Sigmoid colon (tissue), 7 donors: Measurements from ENCODE around the gene IGSF9. TPM values are rescaled to one million over a fixed set of nuclear protein-coding genes. Genes with fewer than 3 reads are reported as not detected.
A peak's percentile ranks its signal among the peaks of the same experiment; 100 is the strongest.

ENCODE experiments used
- DNase-seq: peaks from one replicate; pipeline ENCODE4 v3.0.0-alpha.2; 2019
- H3K27ac ChIP-seq, 4 donors: fragments of 200-600 bp; sonication (generic); one replicate each; pipeline ENCODE4 v1.5.1; 2016 to 2019; ENCODE audit warnings: mild to moderate bottlenecking in 1 of 4
- H3K27me3 ChIP-seq, 3 donors: fragments of 200-600 bp; sonication (generic); one replicate each; pipeline ENCODE4 v1.5.1; 2019; ENCODE audit warnings: mild to moderate bottlenecking in 1 of 3
- H3K36me3 ChIP-seq, 4 donors: fragments of 200-600 bp; sonication (generic); one replicate each; pipeline ENCODE4 v1.5.1; 2016 to 2019
- H3K4me1 ChIP-seq, 4 donors: fragments of 200-600 bp; sonication (generic); one replicate each; pipeline ENCODE4 v1.5.1; 2017 to 2019
- H3K4me3 ChIP-seq, 4 donors: fragments of 200-600 bp; sonication (generic); one replicate each; pipeline ENCODE4 v1.5.1; 2017 to 2019; ENCODE audit warnings: mild to moderate bottlenecking in 2 of 4, moderate library complexity in 1 of 4
- H3K9me3 ChIP-seq, 4 donors: fragments of 200-600 bp in 3 of 4; sonication (generic) in 3 of 4; one replicate each; pipeline versions ENCODE4 v1.5.1 to v1.6.1; 2013 to 2019
- EP300 ChIP-seq, 4 donors: sonication (generic); formaldehyde crosslinking; IDR thresholded peaks; one replicate each; pipeline ENCODE4 v1.6.1; 2017; ENCODE audit warnings: antibody characterized with exemption in 4 of 4
- POLR2A ChIP-seq, 2 donors: fragments of 450-650 bp; IDR thresholded peaks; one replicate each; pipeline ENCODE4 v1.6.1; 2016; ENCODE audit warnings: antibody characterized with exemption in 2 of 2, mild to moderate bottlenecking in 2 of 2, moderate library complexity in 2 of 2
- POLR2AphosphoS5 ChIP-seq, 4 donors: sonication (generic); formaldehyde crosslinking; IDR thresholded peaks; one replicate each; pipeline ENCODE4 v1.6.1; 2017; ENCODE audit warnings: antibody characterized with exemption in 4 of 4
- WGBS, 2 donors: extraction: QIAGEN DNeasy Blood & Tissue Kit; methylation state at CpG; one replicate each; pipeline ENCODE4 v1.1.7; 2013; 5-methylcytosine and 5-hydroxymethylcytosine counted together
- intact Hi-C: fragments of 100-400 bp; cut with DNase I; formaldehyde crosslinking; loops from one replicate; pipeline ENCODE4 v1.15.1; 2023
- polyA plus RNA-seq, 3 donors: library from polyadenylated mRNA; stranded (reverse); fragments of 200-250 nt; gene quantifications; one replicate each; pipeline ENCODE4 v1.2.3, GENCODE V29; 2013
- total RNA-seq, 4 donors: library from RNA; depleted of rRNA; stranded (reverse); fragments of >200 nt; gene quantifications; one replicate each; pipeline ENCODE4 v1.1.0, GENCODE V29; 2016
- TF ChIP-seq, protein P1 (sequence below), 4 experiments: fragments of 450-650 bp in 3 of 4; fragments of 200-600 bp in 1 of 4; IDR thresholded peaks; one replicate each; pipeline ENCODE4 v1.5.1; 2016 to 2019; ENCODE audit warnings: antibody characterized with exemption in 4 of 4, mild to moderate bottlenecking in 3 of 4, moderate library complexity in 2 of 4
- donor health status: healthy with polysubstance abuse.
- donor health status: Bipolar disorder and iron deficiency.
- donor health status: healthy.

The IGSF9 gene
- total and polyA plus RNA-seq, 7 donors: under 0.01 to 16.3 (median 9.2) TPM; not detected in 3

DNA sequence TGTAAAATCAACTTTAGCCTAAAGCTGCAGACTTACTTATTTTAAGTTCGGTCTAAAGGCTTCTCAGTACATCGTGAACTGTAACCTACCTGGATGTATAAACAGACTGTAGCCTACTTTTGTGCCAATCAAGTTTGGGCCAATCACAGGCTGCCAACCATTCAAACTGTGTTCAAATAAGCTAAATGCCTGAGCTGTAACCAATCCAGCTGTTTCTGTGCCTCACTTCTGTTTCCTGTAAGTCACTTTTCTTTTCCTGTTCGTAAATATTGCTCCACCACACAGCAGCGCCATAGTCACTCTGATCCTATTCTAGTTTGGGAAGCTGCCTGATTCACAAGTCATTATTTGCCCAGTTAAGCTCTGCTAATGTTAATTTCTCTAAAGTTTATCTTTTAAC is 46.1 kb upstream of the IGSF9 start:
- H3K27ac ChIP-seq: no peak overlapping the region
- peaks cover 0 to 28% (median 12%) of the 10 kb centered on the region in 4 donors for H3K4me1 ChIP-seq
- TF ChIP-seq, protein P1, sequence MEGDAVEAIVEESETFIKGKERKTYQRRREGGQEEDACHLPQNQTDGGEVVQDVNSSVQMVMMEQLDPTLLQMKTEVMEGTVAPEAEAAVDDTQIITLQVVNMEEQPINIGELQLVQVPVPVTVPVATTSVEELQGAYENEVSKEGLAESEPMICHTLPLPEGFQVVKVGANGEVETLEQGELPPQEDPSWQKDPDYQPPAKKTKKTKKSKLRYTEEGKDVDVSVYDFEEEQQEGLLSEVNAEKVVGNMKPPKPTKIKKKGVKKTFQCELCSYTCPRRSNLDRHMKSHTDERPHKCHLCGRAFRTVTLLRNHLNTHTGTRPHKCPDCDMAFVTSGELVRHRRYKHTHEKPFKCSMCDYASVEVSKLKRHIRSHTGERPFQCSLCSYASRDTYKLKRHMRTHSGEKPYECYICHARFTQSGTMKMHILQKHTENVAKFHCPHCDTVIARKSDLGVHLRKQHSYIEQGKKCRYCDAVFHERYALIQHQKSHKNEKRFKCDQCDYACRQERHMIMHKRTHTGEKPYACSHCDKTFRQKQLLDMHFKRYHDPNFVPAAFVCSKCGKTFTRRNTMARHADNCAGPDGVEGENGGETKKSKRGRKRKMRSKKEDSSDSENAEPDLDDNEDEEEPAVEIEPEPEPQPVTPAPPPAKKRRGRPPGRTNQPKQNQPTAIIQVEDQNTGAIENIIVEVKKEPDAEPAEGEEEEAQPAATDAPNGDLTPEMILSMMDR (IDR thresholded peaks at IDR 0.05): no peak
- no peak for TF ChIP-seq EP300 (IDR thresholded peaks at IDR 0.05)
- no peak for TF ChIP-seq POLR2AphosphoS5 (IDR thresholded peaks at IDR 0.05)
- H3K9me3 ChIP-seq: no peaks in the 10 kb centered on the region
- no peaks in the 10 kb centered on the region for H3K27me3 ChIP-seq
- no peak for DNase-seq
- H3K4me3 ChIP-seq: no peak overlapping the region
- intact Hi-C loops: no loop called here
- 36 to 56% methylated on average over 4 of the region's 4 CpGs for WGBS, 2 donors
- H3K36me3 ChIP-seq: no peaks in the 10 kb centered on the region

- H3K36me3 ChIP-seq: no peaks in the 10 kb centered on the region
- TF ChIP-seq POLR2A (IDR thresholded peaks at IDR 0.05): no peak
- TF ChIP-seq, protein P1 (IDR thresholded peaks at IDR 0.05): no peak
- no peak for TF ChIP-seq EP300 (IDR thresholded peaks at IDR 0.05)
- no peak for TF ChIP-seq POLR2AphosphoS5 (IDR thresholded peaks at IDR 0.05)
- peaks cover 0 to 25% (median 10%) of the 10 kb centered on the region in 4 donors for H3K4me1 ChIP-seq
- no peak overlapping the region for H3K4me3 ChIP-seq
- intact Hi-C loops: no loop called here
- peak overlapping the region in 2 of 4 donors; percentile 53 to 61 for H3K27ac ChIP-seq
- H3K27me3 ChIP-seq: no peaks in the 10 kb centered on the region
- no peak for DNase-seq
- WGBS, 2 donors: 80 to 86% methylated on average over 5 of the region's 5 CpGs
- no peaks in the 10 kb centered on the region for H3K9me3 ChIP-seq
Measured at GRCh38 chr1:159990005-159990404, 44.6 kb upstream of the IGSF9 start.

DNA sequence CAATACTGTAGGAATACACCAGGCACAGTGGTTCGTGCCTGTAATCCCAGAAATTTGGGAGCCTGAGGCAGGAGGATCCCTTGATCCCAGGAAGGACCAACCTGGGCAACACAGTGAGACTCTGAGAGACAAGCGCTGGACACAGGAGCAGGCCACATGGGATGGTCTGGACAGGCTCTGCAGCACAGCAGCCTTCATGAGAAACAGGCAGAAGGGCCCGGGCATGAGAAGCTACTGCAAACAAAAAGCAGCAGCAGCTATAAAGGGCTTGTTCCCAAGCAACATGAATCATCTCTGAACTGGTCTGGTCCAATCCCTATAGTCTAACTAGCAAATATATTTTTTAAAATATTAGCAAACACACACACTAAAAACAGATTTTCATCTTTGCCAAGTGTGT is 44.2 kb upstream of the IGSF9 start:
- Histone ChIP-seq H3K27ac (peak overlapping the region in 3 of 4 donors; percentile 46 to 61 (median 61)), H3K4me1 (peaks cover 0 to 25% (median 10%) of the 10 kb centered on the region in 4 donors), H3K9me3 (no peaks in the 10 kb centered on the region), H3K27me3 (no peaks in the 10 kb centered on the region), H3K4me3 (no peak overlapping the region), H3K36me3 (no peaks in the 10 kb centered on the region)
- intact Hi-C loops: no loop called here
- DNase-seq: no peak
- WGBS, 2 donors: 82 to 86% methylated on average over 3 of the region's 3 CpGs
- TF ChIP-seq POLR2A (IDR thresholded peaks at IDR 0.05): no peak
- TF ChIP-seq POLR2AphosphoS5 (IDR thresholded peaks at IDR 0.05): peak in 3 of 4 donors; percentile 21 to 61 (median 35)

GRCh38 chr1:159988006-159988405 is 42.6 kb upstream of the IGSF9 start:
- no peaks in the 10 kb centered on the region for H3K36me3 ChIP-seq
- DNase-seq: no peak
- 84 to 88% methylated on average over 1 of the region's 1 CpG for WGBS, 2 donors

DNA sequence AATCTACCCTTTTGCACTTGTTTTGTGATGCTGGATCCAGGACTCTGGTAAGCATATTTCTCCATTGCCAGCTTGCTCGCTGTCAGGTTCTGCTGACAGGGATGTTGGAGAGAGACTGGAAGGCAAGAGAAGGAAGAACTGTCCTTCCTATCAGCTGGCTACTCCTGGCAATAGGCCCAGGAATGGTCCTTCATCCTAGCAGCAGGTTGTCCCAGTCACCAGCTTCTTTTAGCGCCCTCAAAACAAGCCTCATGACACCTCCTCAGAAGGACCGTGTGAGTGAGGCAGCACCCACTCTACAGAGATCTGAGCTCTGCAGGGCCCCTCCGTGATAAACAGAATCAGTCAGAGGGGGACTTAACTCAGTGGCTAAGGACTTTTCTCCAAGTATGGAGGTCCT is 41.8 kb upstream of the IGSF9 start:
- TF ChIP-seq, protein P1 (IDR thresholded peaks at IDR 0.05): no peak
- TF ChIP-seq POLR2AphosphoS5 (IDR thresholded peaks at IDR 0.05) (no peak), POLR2A (IDR thresholded peaks at IDR 0.05) (no peak), EP300 (IDR thresholded peaks at IDR 0.05) (no peak)
- peaks cover 0 to 21% (median 10%) of the 10 kb centered on the region in 4 donors for H3K4me1 ChIP-seq
- no peak overlapping the region for H3K27ac ChIP-seq
- 89 to 94% methylated on average over 4 of the region's 4 CpGs for WGBS, 2 donors
- intact Hi-C loops: no loop called here
- no peaks in the 10 kb centered on the region for H3K27me3 ChIP-seq
- no peak for DNase-seq
- H3K9me3 ChIP-seq: no peaks in the 10 kb centered on the region
- no peak overlapping the region for H3K4me3 ChIP-seq
- no peaks in the 10 kb centered on the region for H3K36me3 ChIP-seq

More at GRCh38 chr1:159988006-159988405, 42.6 kb upstream of the IGSF9 start:
- no peaks in the 10 kb centered on the region for H3K27me3 ChIP-seq
- no peak overlapping the region for H3K4me3 ChIP-seq
- no peak overlapping the region for H3K27ac ChIP-seq
- H3K9me3 ChIP-seq: no peaks in the 10 kb centered on the region
- intact Hi-C loops: no loop called here
- H3K4me1 ChIP-seq: peaks cover 0 to 25% (median 10%) of the 10 kb centered on the region in 4 donors
- TF ChIP-seq EP300 (IDR thresholded peaks at IDR 0.05) (no peak), POLR2A (IDR thresholded peaks at IDR 0.05) (no peak), POLR2AphosphoS5 (IDR thresholded peaks at IDR 0.05) (no peak)
- TF ChIP-seq, protein P1 (IDR thresholded peaks at IDR 0.05): no peak
